Pulmonary artery endothelial cell (primary cell): ENCODE data around the gene EIF3K. TPM values are rescaled to one million over a fixed set of nuclear protein-coding genes. Genes with fewer than 3 reads are reported as not detected.

Experiments
- DNase-seq: peaks from one replicate; pipeline ENCODE4 v3.0.0-alpha.2; 2011; ENCODE audit warnings: low read depth, low spot score
- total RNA-seq: library from RNA; depleted of rRNA; stranded (reverse); fragments of >200 nt; gene quantifications from 2 replicates; pipeline ENCODE4 v1.2.3, GENCODE V29; 2014

EIF3K gene
- total RNA-seq, 1 donor from 2014 or later: 457 TPM

- no peak for DNase-seq
Observed at GRCh38 chr19:38684078-38684861, 65.3 kb downstream of the EIF3K start.

GRCh38 chr19:38684862-38685665 is 66.1 kb downstream of the EIF3K start:
- no peak for DNase-seq

- peak; percentile 72 for DNase-seq
Observed at GRCh38 chr19:38685666-38686529, 66.9 kb downstream of the EIF3K start.

GRCh38 chr19:38686530-38686888 is 67.5 kb downstream of the EIF3K start:
- no peak for DNase-seq

Other genes with a start within 250 kb of the EIF3K start
- gene PSMD8, start 244.6 kb upstream of the EIF3K start, total RNA-seq: 316 and 323 TPM in 2 replicates
- 0.33 and 0.35 TPM in 2 replicates for gene GGN, start 231.2 kb upstream of the EIF3K start, total RNA-seq
- 3.4 and 3.6 TPM in 2 replicates for gene SPRED3, start 230.5 kb upstream of the EIF3K start, total RNA-seq
- 7.7 and 8.2 TPM in 2 replicates for gene FAM98C, start 216.1 kb upstream of the EIF3K start, total RNA-seq
- gene RASGRP4, start 193.0 kb upstream of the EIF3K start, total RNA-seq: not detected in 2 replicates
- gene RYR1, start 185.5 kb upstream of the EIF3K start, total RNA-seq: 0.26 TPM in 1 of 2 replicates, not detected in the other
- 0.13 and 0.21 TPM in 2 replicates for gene MAP4K1, start 1.2 kb upstream of the EIF3K start, total RNA-seq
- gene ACTN4, start 28.5 kb downstream of the EIF3K start, total RNA-seq: 287 and 407 TPM in 2 replicates
- 0.20 TPM in 1 of 2 replicates, not detected in the other for gene CAPN12, start 125.3 kb downstream of the EIF3K start, total RNA-seq
- gene LGALS7, start 154.3 kb downstream of the EIF3K start, total RNA-seq: not detected in 2 replicates
- gene LGALS7B, start 170.0 kb downstream of the EIF3K start, total RNA-seq: not detected in 2 replicates
- gene LGALS4, start 193.8 kb downstream of the EIF3K start, total RNA-seq: not detected in 2 replicates
- gene ECH1, start 212.6 kb downstream of the EIF3K start, total RNA-seq: 29.5 and 47.7 TPM in 2 replicates
- 400 and 489 TPM in 2 replicates for gene HNRNPL, start 230.8 kb downstream of the EIF3K start, total RNA-seq